Spinal cord (tissue), 10 donors: ENCODE results near the gene ALDH9A1. TPM values are rescaled to one million over a fixed set of nuclear protein-coding genes. Genes with fewer than 3 reads are reported as not detected.

Experiments
- DNase-seq, 6 donors: peaks; one replicate each; pipeline versions ENCODE4 v3.0.0 to v3.0.0-alpha.2; 2013 to 2015; ENCODE audit warnings: low spot score in 6 of 6, low read depth in 4 of 6
- H3K27ac ChIP-seq: one replicate; pipeline ENCODE4 v1.5.1; 2013; ENCODE audit warnings: low read depth, low read length, control low read depth
- H3K27me3 ChIP-seq: one replicate; pipeline ENCODE4 v1.6.1; 2013; ENCODE audit warnings: low read length; ENCODE audit not compliant: control insufficient read depth, insufficient read depth
- H3K36me3 ChIP-seq: one replicate; pipeline ENCODE4 v1.6.1; 2013; ENCODE audit warnings: low read length; ENCODE audit not compliant: control insufficient read depth, insufficient read depth
- H3K4me1 ChIP-seq: one replicate; pipeline ENCODE4 v1.6.1; 2013; ENCODE audit warnings: low read length; ENCODE audit not compliant: control insufficient read depth, insufficient read depth
- H3K4me3 ChIP-seq: one replicate; pipeline ENCODE4 v1.5.1; 2013; ENCODE audit warnings: low read depth, low read length, control low read depth
- H3K9me3 ChIP-seq: one replicate; pipeline ENCODE4 v1.6.1; 2013; ENCODE audit warnings: low read length; ENCODE audit not compliant: control insufficient read depth, insufficient read depth
- WGBS: methylation state at CpG from one replicate; pipeline ENCODE4 v1.1.5; 2013; ENCODE audit warnings: missing lambda C conversion rate; ENCODE audit not compliant: insufficient coverage; 5-methylcytosine and 5-hydroxymethylcytosine counted together
- polyA plus RNA-seq, 2 donors: library from polyadenylated mRNA; unstranded; fragments of 120-200 nt; gene quantifications; one replicate each; pipeline ENCODE4 v1.2.1, GENCODE V29; 2013; ENCODE audit not compliant: insufficient read length in 2 of 2
- total RNA-seq, 2 donors: library from RNA; depleted of rRNA in 1 of 2; stranded (reverse); fragments of 120-200 nt in 1 of 2; fragments of >200 nt in 1 of 2; gene quantifications; one replicate each; pipeline versions ENCODE4 v1.2.3 to v1.2.4, GENCODE V29; 2013 to 2014
- donor health status: healthy.

Gene ALDH9A1
- total and polyA plus RNA-seq, 4 donors = 88.5 to 123 (median 90.2) TPM

- Histone ChIP-seq H3K27me3 (no peaks in the 10 kb centered on the region), H3K4me1 (no peaks in the 10 kb centered on the region), H3K9me3 (no peaks in the 10 kb centered on the region), H3K36me3 (peaks cover 25% of the 10 kb centered on the region), H3K27ac (no peak overlapping the region), H3K4me3 (no peak overlapping the region)
- WGBS = no CpG with 5 or more reads among the region's 1 CpG
- DNase-seq = no peak
These were observed 18.9 kb downstream of the ALDH9A1 start for GRCh38 chr1:165679282-165680036.

- no peaks in the 10 kb centered on the region for H3K27me3 ChIP-seq
- no peak overlapping the region for H3K27ac ChIP-seq
- no peak overlapping the region for H3K4me3 ChIP-seq
- H3K36me3 ChIP-seq = peaks cover 25% of the 10 kb centered on the region
- H3K9me3 ChIP-seq = no peaks in the 10 kb centered on the region
- WGBS = no CpG with 5 or more reads among the region's 2 CpGs
- H3K4me1 ChIP-seq = no peaks in the 10 kb centered on the region
- DNase-seq = no peak
These were observed 19.9 kb downstream of the ALDH9A1 start for GRCh38 chr1:165678509-165678908.

DNA sequence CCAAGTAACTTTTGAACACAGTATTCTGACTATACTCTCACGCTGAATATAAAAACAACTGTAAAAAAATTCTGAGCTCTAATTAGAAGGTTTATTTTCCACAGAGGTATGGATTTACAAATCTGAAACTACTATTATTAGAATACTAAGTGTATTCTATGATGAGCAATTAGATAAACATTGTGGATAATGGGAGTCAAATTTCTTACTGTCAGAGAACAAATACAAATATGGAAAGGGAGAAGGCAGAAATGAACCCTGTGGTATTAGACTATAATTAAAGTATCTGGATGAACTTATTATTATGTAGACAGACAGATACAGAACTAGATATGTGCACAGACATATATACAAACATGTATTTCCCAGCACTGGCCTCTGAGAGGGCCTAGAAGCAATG is 22.6 kb downstream of the ALDH9A1 start:
- H3K4me3 ChIP-seq = no peak overlapping the region
- no peaks in the 10 kb centered on the region for H3K9me3 ChIP-seq
- no CpG with 5 or more reads among the region's 1 CpG for WGBS
- peaks cover 18% of the 10 kb centered on the region for H3K36me3 ChIP-seq
- no peaks in the 10 kb centered on the region for H3K4me1 ChIP-seq
- H3K27ac ChIP-seq = no peak overlapping the region
- no peaks in the 10 kb centered on the region for H3K27me3 ChIP-seq
- no peak for DNase-seq

- H3K36me3 ChIP-seq = peaks cover 12% of the 10 kb centered on the region
- 100% methylated on average over 2 of the region's 8 CpGs for WGBS
- no peaks in the 10 kb centered on the region for H3K9me3 ChIP-seq
- no peak overlapping the region for H3K4me3 ChIP-seq
- no peak for DNase-seq
- no peak overlapping the region for H3K27ac ChIP-seq
- H3K4me1 ChIP-seq = no peaks in the 10 kb centered on the region
- no peaks in the 10 kb centered on the region for H3K27me3 ChIP-seq
These were observed 23.8 kb downstream of the ALDH9A1 start for GRCh38 chr1:165674599-165674998.

GRCh38 chr1:165671526-165671925 is 26.8 kb downstream of the ALDH9A1 start:
- Histone ChIP-seq H3K36me3 (peaks cover 10% of the 10 kb centered on the region), H3K27ac (no peak overlapping the region), H3K4me3 (no peak overlapping the region), H3K4me1 (no peaks in the 10 kb centered on the region), H3K9me3 (no peaks in the 10 kb centered on the region), H3K27me3 (no peaks in the 10 kb centered on the region)
- no CpG with 5 or more reads among the region's 2 CpGs for WGBS
- no peak for DNase-seq

DNA sequence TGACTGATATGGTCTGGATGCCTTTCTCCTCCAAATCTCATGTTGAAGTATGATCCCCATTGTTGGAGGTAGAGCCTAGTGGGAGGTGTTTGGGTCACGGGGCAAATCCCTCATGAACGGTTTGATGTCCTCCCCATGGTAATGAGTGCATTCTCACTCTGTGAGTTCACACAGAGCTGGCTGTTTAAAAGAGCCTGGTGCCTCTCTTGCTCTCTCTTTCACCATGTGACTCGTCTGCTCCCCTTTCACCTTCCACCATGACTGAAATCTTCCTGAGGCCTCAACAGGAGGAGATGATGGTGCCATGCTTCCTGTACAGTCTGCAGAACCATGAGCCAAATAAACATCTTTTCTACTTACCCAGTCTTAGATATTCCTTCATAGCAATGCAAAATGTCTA is 30.2 kb downstream of the ALDH9A1 start:
- WGBS = 89% methylated on average over 3 of the region's 3 CpGs
- DNase-seq = no peak
- Histone ChIP-seq H3K27ac (no peak overlapping the region), H3K36me3 (peaks cover 11% of the 10 kb centered on the region), H3K27me3 (no peaks in the 10 kb centered on the region), H3K9me3 (no peaks in the 10 kb centered on the region), H3K4me1 (no peaks in the 10 kb centered on the region), H3K4me3 (no peak overlapping the region)

- no CpG with 5 or more reads among the region's 5 CpGs for WGBS
- no peaks in the 10 kb centered on the region for H3K27me3 ChIP-seq
- H3K27ac ChIP-seq = no peak overlapping the region
- DNase-seq = no peak
- H3K9me3 ChIP-seq = no peaks in the 10 kb centered on the region
- H3K4me3 ChIP-seq = no peak overlapping the region
- H3K36me3 ChIP-seq = peaks cover 11% of the 10 kb centered on the region
- H3K4me1 ChIP-seq = no peaks in the 10 kb centered on the region
These were observed 32.1 kb downstream of the ALDH9A1 start for GRCh38 chr1:165666152-165666825.

DNA sequence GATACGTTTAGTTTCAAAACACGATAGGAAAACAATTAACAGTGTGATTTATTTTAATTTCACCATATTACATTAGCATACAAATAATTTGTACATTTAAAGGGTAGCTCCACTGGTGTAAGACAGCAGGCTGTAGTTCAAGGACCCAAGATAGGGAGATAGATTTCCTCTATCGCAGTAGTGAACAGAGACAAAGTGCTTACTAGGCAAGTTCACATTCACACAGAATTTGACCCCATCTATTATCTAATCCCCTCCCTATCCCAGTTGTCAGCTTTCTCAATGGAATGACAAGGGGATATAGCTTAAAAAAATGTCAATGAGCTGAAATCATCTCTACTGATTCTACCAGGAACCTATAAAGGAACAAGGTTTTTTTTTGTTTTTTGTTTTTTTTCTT is 36.2 kb downstream of the ALDH9A1 start:
- H3K4me3 ChIP-seq = no peak overlapping the region
- peaks cover 11% of the 10 kb centered on the region for H3K36me3 ChIP-seq
- DNase-seq = no peak
- no peaks in the 10 kb centered on the region for H3K4me1 ChIP-seq
- no peak overlapping the region for H3K27ac ChIP-seq
- H3K9me3 ChIP-seq = no peaks in the 10 kb centered on the region
- no CpG with 5 or more reads among the region's 3 CpGs for WGBS
- no peaks in the 10 kb centered on the region for H3K27me3 ChIP-seq

GRCh38 chr1:165661703-165662102 is 36.7 kb downstream of the ALDH9A1 start:
- no peaks in the 10 kb centered on the region for H3K4me1 ChIP-seq
- no peaks in the 10 kb centered on the region for H3K9me3 ChIP-seq
- WGBS = 100% methylated on average over 2 of the region's 2 CpGs
- no peak overlapping the region for H3K27ac ChIP-seq
- peaks cover 10% of the 10 kb centered on the region for H3K36me3 ChIP-seq
- H3K27me3 ChIP-seq = no peaks in the 10 kb centered on the region
- no peak for DNase-seq
- H3K4me3 ChIP-seq = no peak overlapping the region

DNA sequence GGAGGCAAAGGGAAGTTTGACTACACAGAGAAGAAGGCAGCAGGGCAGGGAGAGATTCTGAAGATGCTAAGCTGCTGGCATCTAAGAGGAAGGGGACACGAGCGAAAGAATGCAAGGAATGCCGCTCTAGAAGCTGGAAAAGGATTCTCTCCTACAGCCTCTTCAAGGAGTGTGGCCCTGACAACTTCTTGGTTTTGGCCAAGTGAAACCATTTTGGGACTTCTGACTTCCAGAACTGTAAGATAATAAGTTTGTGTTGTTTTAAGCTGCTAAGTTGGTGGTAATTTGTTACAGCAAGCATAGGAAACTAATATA is 38.8 kb downstream of the ALDH9A1 start:
- H3K9me3 ChIP-seq = no peaks in the 10 kb centered on the region
- DNase-seq = no peak
- 53% methylated on average over 3 of the region's 3 CpGs for WGBS
- H3K4me3 ChIP-seq = no peak overlapping the region
- H3K27ac ChIP-seq = no peak overlapping the region
- H3K4me1 ChIP-seq = no peaks in the 10 kb centered on the region
- H3K36me3 ChIP-seq = peaks cover 14% of the 10 kb centered on the region
- H3K27me3 ChIP-seq = no peaks in the 10 kb centered on the region
